ENCODE measurements around the gene LIMCH1. TPM values are rescaled to one million over a fixed set of nuclear protein-coding genes. Genes with fewer than 3 reads are reported as not detected.
"Not testable (repeated sequence)": the region's sequence is repeated elsewhere in the genome, so short reads cannot be mapped to it uniquely, and the experiment has no call there.

Gene LIMCH1
- polyA plus RNA-seq, 2 donors, result 8.3 to 9.0 TPM

- Histone ChIP-seq H3K9me3 (ENCODE audit: control insufficient read depth in 2 of 2, insufficient read depth in 1 of 2, low read depth in 1 of 2, low read length in 1 of 2) (no peaks in the 10 kb centered on the region), H3K4me3 (ENCODE audit: low read depth in 1 of 2, low read length in 2 of 2) (no peak overlapping the region), H3K27me3 (ENCODE audit: control insufficient read depth in 1 of 2, insufficient read depth in 2 of 2, low read length in 2 of 2) (no peaks in the 10 kb centered on the region), H3K4me1 (ENCODE audit: control insufficient read depth in 2 of 2, insufficient read depth in 2 of 2, low read length in 1 of 2) (no peaks in the 10 kb centered on the region), H3K36me3 (ENCODE audit: control insufficient read depth in 2 of 2, insufficient read depth in 2 of 2, low read length in 1 of 2) (no peaks in the 10 kb centered on the region), H3K27ac (ENCODE audit: low read depth in 2 of 2, low read length in 1 of 2) (no peak overlapping the region)
- WGBS, 2 donors, result 45 to 53% methylated on average over 12 of the region's 12 CpGs
These were observed 193.7 kb downstream of the LIMCH1 start for GRCh38 chr4:41731569-41732126.

DNA sequence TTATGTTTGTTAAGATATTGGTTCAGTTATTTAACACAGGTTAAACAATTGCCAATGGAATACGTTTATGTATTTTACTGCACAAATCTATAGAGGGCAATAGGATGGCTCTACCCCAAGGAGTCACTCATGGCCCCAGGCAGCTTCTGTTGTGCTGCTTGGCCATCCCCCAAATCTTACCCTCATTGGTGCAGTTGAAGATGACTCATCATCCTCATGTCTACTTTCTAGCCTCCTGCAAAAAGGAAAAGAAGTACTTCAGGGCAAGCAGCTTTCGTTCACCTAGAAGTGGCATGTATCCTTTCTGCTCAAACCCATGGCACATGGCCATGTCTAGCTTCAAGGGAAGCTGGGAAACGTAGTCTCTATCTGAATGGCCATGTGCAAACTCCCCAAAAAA, 196.4 kb downstream of the LIMCH1 start:
- WGBS, 2 donors, result 45 to 56% methylated on average over 3 of the region's 3 CpGs
- no peaks in the 10 kb centered on the region for H3K27me3 ChIP-seq (ENCODE audit: control insufficient read depth in 1 of 2, insufficient read depth in 2 of 2, low read length in 2 of 2)
- H3K36me3 ChIP-seq (ENCODE audit: control insufficient read depth in 2 of 2, insufficient read depth in 2 of 2, low read length in 1 of 2), result no peaks in the 10 kb centered on the region
- no peaks in the 10 kb centered on the region for H3K9me3 ChIP-seq (ENCODE audit: control insufficient read depth in 2 of 2, insufficient read depth in 1 of 2, low read depth in 1 of 2, low read length in 1 of 2)
- no peaks in the 10 kb centered on the region for H3K4me1 ChIP-seq (ENCODE audit: control insufficient read depth in 2 of 2, insufficient read depth in 2 of 2, low read length in 1 of 2)
- H3K27ac ChIP-seq (ENCODE audit: low read depth in 2 of 2, low read length in 1 of 2), result no peak overlapping the region
- H3K4me3 ChIP-seq (ENCODE audit: low read depth in 1 of 2, low read length in 2 of 2), result no peak overlapping the region

DNA sequence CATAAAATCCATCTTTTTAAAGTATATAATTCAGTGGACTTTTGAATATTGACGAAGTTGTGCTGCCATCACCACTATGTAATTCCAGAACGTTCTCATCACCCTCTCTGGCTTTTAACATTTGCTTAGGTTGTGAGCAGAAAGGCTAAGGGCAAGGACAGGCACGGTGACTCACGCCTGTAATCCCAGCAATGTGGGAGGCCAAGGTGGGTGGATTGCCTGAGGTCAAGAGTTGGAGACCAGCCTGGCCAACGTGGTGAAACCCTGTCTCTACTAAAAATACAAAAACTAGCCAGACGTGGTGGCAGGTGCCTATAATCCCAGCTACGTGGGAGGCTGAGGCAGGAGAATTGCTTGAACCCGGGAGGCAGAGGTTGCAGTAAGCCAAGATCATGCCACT, 199.5 kb downstream of the LIMCH1 start:
- not testable (repeated sequence) for H3K27ac ChIP-seq (ENCODE audit: low read depth in 2 of 2, low read length in 1 of 2); H3K36me3 ChIP-seq (ENCODE audit: control insufficient read depth in 2 of 2, insufficient read depth in 2 of 2, low read length in 1 of 2); H3K9me3 ChIP-seq (ENCODE audit: control insufficient read depth in 2 of 2, insufficient read depth in 1 of 2, low read depth in 1 of 2, low read length in 1 of 2); H3K4me3 ChIP-seq (ENCODE audit: low read depth in 1 of 2, low read length in 2 of 2); H3K4me1 ChIP-seq (ENCODE audit: control insufficient read depth in 2 of 2, insufficient read depth in 2 of 2, low read length in 1 of 2); H3K27me3 ChIP-seq (ENCODE audit: control insufficient read depth in 1 of 2, insufficient read depth in 2 of 2, low read length in 2 of 2)
- 54 to 62% methylated on average over 8 of the region's 8 CpGs for WGBS, 2 donors

DNA sequence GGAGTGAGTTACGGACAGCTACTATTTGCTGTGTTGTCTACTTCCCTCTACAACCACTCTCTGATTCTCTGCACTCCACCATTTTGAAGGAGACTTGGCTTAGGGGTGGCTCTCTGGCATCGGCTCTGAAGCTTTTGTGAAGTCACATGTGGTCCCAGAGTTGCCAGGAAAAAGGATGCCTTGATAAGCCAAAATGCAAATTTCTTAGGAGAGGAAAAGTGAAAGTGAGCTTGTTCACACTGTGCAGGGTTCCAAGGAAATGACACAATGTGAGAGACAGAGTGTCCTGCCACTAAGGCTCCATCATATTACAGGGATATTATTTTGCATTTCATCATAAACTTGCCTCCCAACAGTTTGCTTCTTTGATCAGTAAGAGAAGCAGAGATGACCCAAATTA, 203.4 kb downstream of the LIMCH1 start:
- H3K4me1 ChIP-seq (ENCODE audit: control insufficient read depth in 2 of 2, insufficient read depth in 2 of 2, low read length in 1 of 2), result peaks cover 0 to 4% of the 10 kb centered on the region in 2 donors
- WGBS, 2 donors, result 60 to 61% methylated on average over 2 of the region's 2 CpGs

DNA sequence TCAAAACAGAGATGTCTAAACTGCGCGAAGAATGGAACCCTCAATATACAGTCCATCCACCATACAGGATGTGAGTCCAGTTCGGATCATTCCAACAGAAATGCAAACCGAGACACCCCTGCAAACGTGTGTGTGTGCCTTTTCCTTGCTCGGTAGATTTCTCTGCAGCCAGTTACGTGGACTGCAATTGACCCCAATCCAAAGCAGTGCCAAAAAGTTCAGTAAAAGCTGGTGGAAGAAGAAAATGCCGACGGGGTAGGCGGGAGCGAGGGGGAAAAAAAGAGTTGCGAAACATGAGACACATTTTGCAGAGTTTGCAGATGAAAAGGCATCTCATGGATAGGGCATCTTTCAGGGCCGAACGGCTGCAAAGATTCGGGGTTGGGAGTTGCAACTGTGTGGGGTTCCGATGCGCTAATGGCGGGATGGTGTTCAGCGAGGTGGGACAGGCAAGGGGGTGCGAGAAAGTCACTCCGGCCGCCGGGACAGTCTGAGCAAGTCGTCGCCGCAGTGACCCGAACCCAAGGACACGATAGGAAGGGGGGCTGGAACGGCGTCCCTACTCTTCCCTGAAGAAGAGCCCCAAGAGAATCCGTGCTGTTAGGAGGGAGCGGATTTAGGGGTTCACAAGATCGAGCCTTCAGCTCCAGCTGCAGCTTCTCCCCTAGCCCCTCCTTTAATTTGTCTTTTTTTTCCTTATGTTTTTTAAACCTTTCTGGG, 206.8 kb downstream of the LIMCH1 start:
- H3K27ac ChIP-seq (ENCODE audit: low read depth in 2 of 2, low read length in 1 of 2), result no peak overlapping the region
- 12% methylated on average over 33 of the region's 33 CpGs for WGBS, 2 donors
- peaks cover 13 to 23% of the 10 kb centered on the region in 2 donors for H3K27me3 ChIP-seq (ENCODE audit: control insufficient read depth in 1 of 2, insufficient read depth in 2 of 2, low read length in 2 of 2)
- no peaks in the 10 kb centered on the region for H3K36me3 ChIP-seq (ENCODE audit: control insufficient read depth in 2 of 2, insufficient read depth in 2 of 2, low read length in 1 of 2)
- H3K4me1 ChIP-seq (ENCODE audit: control insufficient read depth in 2 of 2, insufficient read depth in 2 of 2, low read length in 1 of 2), result peaks cover 2 to 4% of the 10 kb centered on the region in 2 donors
- no peak overlapping the region for H3K4me3 ChIP-seq (ENCODE audit: low read depth in 1 of 2, low read length in 2 of 2)
- peaks cover 0 to 6% of the 10 kb centered on the region in 2 donors for H3K9me3 ChIP-seq (ENCODE audit: control insufficient read depth in 2 of 2, insufficient read depth in 1 of 2, low read depth in 1 of 2, low read length in 1 of 2)

More for the DNA sequence above, 203.4 kb downstream of the LIMCH1 start:
- Histone ChIP-seq H3K4me3 (ENCODE audit: low read depth in 1 of 2, low read length in 2 of 2) (no peak overlapping the region), H3K27ac (ENCODE audit: low read depth in 2 of 2, low read length in 1 of 2) (no peak overlapping the region), H3K9me3 (ENCODE audit: control insufficient read depth in 2 of 2, insufficient read depth in 1 of 2, low read depth in 1 of 2, low read length in 1 of 2) (peaks cover 0 to 6% of the 10 kb centered on the region in 2 donors), H3K36me3 (ENCODE audit: control insufficient read depth in 2 of 2, insufficient read depth in 2 of 2, low read length in 1 of 2) (no peaks in the 10 kb centered on the region), H3K27me3 (ENCODE audit: control insufficient read depth in 1 of 2, insufficient read depth in 2 of 2, low read length in 2 of 2) (peaks cover 3 to 16% of the 10 kb centered on the region in 2 donors)

DNA sequence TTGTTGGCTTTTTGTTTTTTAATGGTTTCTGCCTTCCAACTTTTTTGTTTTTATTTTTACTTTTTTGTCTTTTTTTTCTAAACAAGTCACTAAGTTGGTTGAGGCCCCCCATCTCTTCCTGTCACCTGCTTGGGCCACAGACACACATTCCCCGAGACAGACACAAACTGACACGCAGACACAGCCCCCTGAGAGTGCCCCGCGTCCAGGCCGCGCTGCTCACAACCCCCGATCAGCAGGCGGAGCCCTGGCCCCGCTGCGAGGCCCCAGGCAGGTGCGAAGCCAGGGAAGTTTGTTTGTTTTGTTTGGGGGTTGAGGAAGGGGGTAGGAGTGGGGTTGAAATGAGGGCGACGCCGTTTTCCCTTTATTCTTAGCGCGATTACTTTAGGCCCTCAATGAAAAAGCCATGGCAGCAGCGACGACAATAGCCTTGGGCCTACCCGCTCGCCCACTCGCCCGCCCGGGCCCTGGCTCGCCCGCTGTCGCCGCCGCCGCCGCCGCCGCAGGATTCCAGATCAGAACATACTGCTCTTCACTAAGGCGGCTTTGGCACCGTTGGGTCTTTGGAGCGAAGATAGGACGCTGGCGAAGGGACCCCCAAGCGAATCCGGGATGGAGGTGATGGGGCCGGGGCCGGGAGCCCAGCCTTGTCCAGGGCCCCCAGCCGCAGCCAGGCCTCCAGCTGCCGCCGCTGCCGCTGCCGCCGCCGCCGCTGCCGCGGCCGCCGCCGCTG, 207.5 kb downstream of the LIMCH1 start:
- H3K27ac ChIP-seq (ENCODE audit: low read depth in 2 of 2, low read length in 1 of 2), result no peak overlapping the region
- peaks cover 0 to 6% of the 10 kb centered on the region in 2 donors for H3K9me3 ChIP-seq (ENCODE audit: control insufficient read depth in 2 of 2, insufficient read depth in 1 of 2, low read depth in 1 of 2, low read length in 1 of 2)
- H3K27me3 ChIP-seq (ENCODE audit: control insufficient read depth in 1 of 2, insufficient read depth in 2 of 2, low read length in 2 of 2), result peaks cover 12 to 23% of the 10 kb centered on the region in 2 donors
- no peaks in the 10 kb centered on the region for H3K36me3 ChIP-seq (ENCODE audit: control insufficient read depth in 2 of 2, insufficient read depth in 2 of 2, low read length in 1 of 2)
- 13 to 14% methylated on average over 39 to 54 of the region's 54 CpGs for WGBS, 2 donors
- peaks cover 2 to 4% of the 10 kb centered on the region in 2 donors for H3K4me1 ChIP-seq (ENCODE audit: control insufficient read depth in 2 of 2, insufficient read depth in 2 of 2, low read length in 1 of 2)
- no peak overlapping the region for H3K4me3 ChIP-seq (ENCODE audit: low read depth in 1 of 2, low read length in 2 of 2)

- 5 to 8% methylated on average over 34 to 36 of the region's 36 CpGs for WGBS, 2 donors
- Histone ChIP-seq H3K4me1 (ENCODE audit: control insufficient read depth in 2 of 2, insufficient read depth in 2 of 2, low read length in 1 of 2) (peaks cover 2 to 6% of the 10 kb centered on the region in 2 donors), H3K27ac (ENCODE audit: low read depth in 2 of 2, low read length in 1 of 2) (no peak overlapping the region), H3K4me3 (ENCODE audit: low read depth in 1 of 2, low read length in 2 of 2) (peak overlapping the region in 1 of 2 donors; percentile 0), H3K36me3 (ENCODE audit: control insufficient read depth in 2 of 2, insufficient read depth in 2 of 2, low read length in 1 of 2) (no peaks in the 10 kb centered on the region), H3K27me3 (ENCODE audit: control insufficient read depth in 1 of 2, insufficient read depth in 2 of 2, low read length in 2 of 2) (peaks cover 14 to 23% of the 10 kb centered on the region in 2 donors), H3K9me3 (ENCODE audit: control insufficient read depth in 2 of 2, insufficient read depth in 1 of 2, low read depth in 1 of 2, low read length in 1 of 2) (peaks cover 0 to 11% of the 10 kb centered on the region in 2 donors)
These were observed 208.1 kb downstream of the LIMCH1 start for GRCh38 chr4:41746025-41746439.

DNA sequence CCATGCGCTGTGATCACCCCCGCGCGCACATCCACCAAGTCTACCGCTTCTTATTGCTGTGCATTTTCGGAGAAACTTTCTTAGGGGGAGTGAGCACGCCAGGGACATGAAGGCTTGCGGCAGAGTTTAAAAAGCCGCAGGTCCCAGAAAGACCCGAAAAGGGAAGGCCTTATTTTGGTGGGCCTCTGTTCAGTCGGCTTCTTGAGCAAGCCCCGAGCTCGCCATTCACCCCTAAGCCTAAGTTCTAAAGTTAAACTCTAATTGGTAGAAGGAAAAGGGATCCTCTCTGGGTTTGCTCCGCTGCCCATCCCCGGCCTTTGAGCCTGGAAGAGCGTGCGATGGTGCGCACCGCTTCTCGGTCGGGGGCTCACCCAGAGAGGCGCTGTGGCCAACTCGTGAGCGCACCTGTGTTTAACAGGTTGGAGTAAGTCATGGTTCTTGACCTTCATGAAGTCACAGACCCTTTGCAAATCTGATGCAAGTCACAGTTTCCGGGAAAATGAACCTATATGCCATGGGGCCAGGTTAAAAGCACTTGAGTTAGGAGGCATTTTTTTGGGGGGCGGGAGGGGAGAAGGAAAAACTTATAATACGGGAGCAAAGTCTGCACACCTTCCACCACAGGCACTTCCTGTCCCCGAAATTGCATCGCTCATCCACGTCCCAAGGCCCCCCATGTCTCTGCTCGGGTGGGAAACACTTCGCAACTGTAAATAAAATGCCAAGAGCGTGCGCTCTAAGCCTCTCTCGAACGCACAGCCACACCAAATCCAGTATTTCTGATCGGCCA, 208.7 kb downstream of the LIMCH1 start:
- Histone ChIP-seq H3K9me3 (ENCODE audit: control insufficient read depth in 2 of 2, insufficient read depth in 1 of 2, low read depth in 1 of 2, low read length in 1 of 2) (peaks cover 0 to 11% of the 10 kb centered on the region in 2 donors), H3K27me3 (ENCODE audit: control insufficient read depth in 1 of 2, insufficient read depth in 2 of 2, low read length in 2 of 2) (peaks cover 17 to 29% of the 10 kb centered on the region in 2 donors), H3K4me3 (ENCODE audit: low read depth in 1 of 2, low read length in 2 of 2) (peak overlapping the region in 1 of 2 donors; percentile 0), H3K36me3 (ENCODE audit: control insufficient read depth in 2 of 2, insufficient read depth in 2 of 2, low read length in 1 of 2) (no peaks in the 10 kb centered on the region), H3K4me1 (ENCODE audit: control insufficient read depth in 2 of 2, insufficient read depth in 2 of 2, low read length in 1 of 2) (peaks cover 2 to 9% of the 10 kb centered on the region in 2 donors), H3K27ac (ENCODE audit: low read depth in 2 of 2, low read length in 1 of 2) (no peak overlapping the region)
- WGBS, 2 donors, result 14 to 17% methylated on average over 37 of the region's 37 CpGs

Measured in esophagus (tissue), 2 donors.